Fibroblast of lung (primary cell): ENCODE measurements around the gene ACAA1. TPM values are rescaled to one million over a fixed set of nuclear protein-coding genes. Genes with fewer than 3 reads are reported as not detected.

Experiments
- DNase-seq, 2 donors: peaks; one replicate each; pipeline versions ENCODE4 v3.0.0 to v3.0.0-alpha.2; 2010; ENCODE audit warnings: low read depth in 2 of 2
- H2AFZ ChIP-seq: 2 replicates; pipeline ENCODE4 v1.5.1; 2012; ENCODE audit warnings: low read length, control low read depth, inconsistent platforms
- H3K27ac ChIP-seq: 2 replicates; pipeline ENCODE4 v1.5.1; 2011; ENCODE audit warnings: low read length, control low read depth; ENCODE audit not compliant: insufficient read depth
- H3K27me3 ChIP-seq: 2 replicates; pipeline ENCODE4 v1.5.1; 2011; ENCODE audit warnings: mild to moderate bottlenecking, low read length; ENCODE audit not compliant: control insufficient read depth, insufficient read depth
- H3K36me3 ChIP-seq: 2 replicates; pipeline ENCODE4 v1.5.1; 2011; ENCODE audit warnings: low read length; ENCODE audit not compliant: control insufficient read depth, insufficient read depth
- H3K4me1 ChIP-seq: 2 replicates; pipeline ENCODE4 v1.5.1; 2011; ENCODE audit warnings: low read length; ENCODE audit not compliant: control insufficient read depth, insufficient read depth; ENCODE audit errors: extremely low read depth
- H3K4me2 ChIP-seq: 2 replicates; pipeline ENCODE4 v1.5.1; 2011; ENCODE audit warnings: low read length, control low read depth; ENCODE audit not compliant: insufficient read depth; ENCODE audit errors: extremely low read depth
- H3K4me3 ChIP-seq, 4 experiments: fragments of 200-600 bp in 1 of 4; sonication (generic) in 1 of 4; replicated peaks in 1 of 4; 2 replicates each; pipeline ENCODE4 v1.5.1; 2011 to 2016; ENCODE audit warnings: low read length in 4 of 4, low read depth in 3 of 4, mild to moderate bottlenecking in 3 of 4, control low read depth in 2 of 4, inconsistent platforms in 1 of 4, mixed read lengths in 1 of 4; ENCODE audit not compliant: insufficient read depth in 1 of 4; ENCODE audit errors: control extremely low read depth in 1 of 4
- H3K79me2 ChIP-seq: 2 replicates; pipeline ENCODE4 v1.5.1; 2012; ENCODE audit warnings: mild to moderate bottlenecking, low read length, inconsistent platforms; ENCODE audit not compliant: control insufficient read depth, insufficient read depth
- H3K9ac ChIP-seq: 2 replicates; pipeline ENCODE4 v1.5.1; 2011; ENCODE audit warnings: mild to moderate bottlenecking, low read length, control low read depth; ENCODE audit not compliant: insufficient read depth
- H3K9me3 ChIP-seq: 2 replicates; pipeline ENCODE4 v1.5.1; 2012; ENCODE audit warnings: low read depth, low read length; ENCODE audit not compliant: control insufficient read depth, insufficient read depth
- H4K20me1 ChIP-seq: 2 replicates; pipeline ENCODE4 v1.5.1; 2011; ENCODE audit warnings: low read length; ENCODE audit not compliant: control insufficient read depth, insufficient read depth; ENCODE audit errors: extremely low read depth
- CTCF ChIP-seq, 2 donors: IDR thresholded peaks in 1 of 2; conservative IDR thresholded peaks in 1 of 2; 1 replicate in 1 of 2; 2 replicates in 1 of 2; pipeline ENCODE4 v1.5.1; 2011 to 2012; ENCODE audit warnings: low read length in 2 of 2, control low read depth in 1 of 2, inconsistent platforms in 1 of 2, low read depth in 1 of 2, mild to moderate bottlenecking in 1 of 2
- EZH2 ChIP-seq: IDR thresholded peaks from 2 replicates; pipeline ENCODE4 v1.5.1; 2012; ENCODE audit warnings: low read length, control low read depth, mild to moderate bottlenecking; ENCODE audit errors: missing control alignments
- polyA plus RNA-seq, 2 donors: library from polyadenylated mRNA; depleted of rRNA in 1 of 2; stranded (reverse) in 1 of 2; unstranded in 1 of 2; fragments of >200 nt; gene quantifications; 2 replicates each; pipeline ENCODE4 v1.2.1, GENCODE V29; 2011 to 2012; ENCODE audit warnings: missing spikeins in 1 of 2
- total RNA-seq: library from RNA; depleted of rRNA; stranded (reverse); fragments of >200 nt; gene quantifications from 2 replicates; pipeline ENCODE4 v1.2.1, GENCODE V29; 2014

Gene ACAA1
- total and polyA plus RNA-seq, 2 donors (not counting 1 experiment from before 2014, with no cell fraction given) = 40.6 to 41.0 TPM

- no peak overlapping the region for H3K9ac ChIP-seq
- H3K27ac ChIP-seq = no peak overlapping the region
- no peak overlapping the region for H3K4me3 ChIP-seq
- no peaks in the 10 kb centered on the region for H3K9me3 ChIP-seq
- no peaks in the 10 kb centered on the region for H3K36me3 ChIP-seq
- H3K27me3 ChIP-seq = no peaks in the 10 kb centered on the region
- H3K79me2 ChIP-seq = no peaks in the 10 kb centered on the region
- no peak for TF ChIP-seq EZH2
- TF ChIP-seq CTCF (conservative IDR thresholded peaks at IDR 0.05 in 1 of 2, IDR thresholded peaks at IDR 0.05 in 1 of 2; ENCODE audit: low read depth in 1 of 2, low read length in 2 of 2) = no peak
- H4K20me1 ChIP-seq = no peaks in the 10 kb centered on the region
- no peaks in the 10 kb centered on the region for H3K4me1 ChIP-seq
- DNase-seq = no peak
- no peak overlapping the region for H2AFZ ChIP-seq
- no peak overlapping the region for H3K4me2 ChIP-seq
These were observed 24.6 kb downstream of the ACAA1 start for GRCh38 chr3:38112378-38112761.

- H3K9me3 ChIP-seq = no peaks in the 10 kb centered on the region
- H2AFZ ChIP-seq = no peak overlapping the region
- no peaks in the 10 kb centered on the region for H4K20me1 ChIP-seq
- no peak overlapping the region for H3K4me3 ChIP-seq
- TF ChIP-seq EZH2 = no peak
- no peak for TF ChIP-seq CTCF (conservative IDR thresholded peaks at IDR 0.05 in 1 of 2, IDR thresholded peaks at IDR 0.05 in 1 of 2; ENCODE audit: low read depth in 1 of 2, low read length in 2 of 2)
- no peak overlapping the region for H3K4me2 ChIP-seq
- no peak overlapping the region for H3K9ac ChIP-seq
- no peaks in the 10 kb centered on the region for H3K79me2 ChIP-seq
- H3K36me3 ChIP-seq = no peaks in the 10 kb centered on the region
- H3K4me1 ChIP-seq = no peaks in the 10 kb centered on the region
- DNase-seq = no peak
- H3K27me3 ChIP-seq = no peaks in the 10 kb centered on the region
- no peak overlapping the region for H3K27ac ChIP-seq
These were observed 25.1 kb downstream of the ACAA1 start for GRCh38 chr3:38111696-38112377.

- Histone ChIP-seq H3K4me3 (no peak overlapping the region), H2AFZ (no peak overlapping the region), H3K4me2 (no peak overlapping the region), H3K4me1 (no peaks in the 10 kb centered on the region), H3K27ac (no peak overlapping the region), H3K27me3 (no peaks in the 10 kb centered on the region), H4K20me1 (no peaks in the 10 kb centered on the region), H3K9ac (no peak overlapping the region), H3K36me3 (no peaks in the 10 kb centered on the region), H3K79me2 (no peaks in the 10 kb centered on the region), H3K9me3 (no peaks in the 10 kb centered on the region)
- DNase-seq = no peak
- TF ChIP-seq CTCF (conservative IDR thresholded peaks at IDR 0.05 in 1 of 2, IDR thresholded peaks at IDR 0.05 in 1 of 2; ENCODE audit: low read depth in 1 of 2, low read length in 2 of 2) = no peak
- TF ChIP-seq EZH2 = no peak
These were observed 25.7 kb downstream of the ACAA1 start for GRCh38 chr3:38111201-38111600.
